Measurements from ENCODE around the gene PRKCE.
"Not testable (repeated sequence)": the region's sequence is repeated elsewhere in the genome, so short reads cannot be mapped to it uniquely, and the experiment has no call there.

The PRKCE gene

GRCh38 chr2:45844796-45845457 lies 193.5 kb downstream of the PRKCE start:
- DNase-seq, result no peak

GRCh38 chr2:45845566-45845965 lies 194.1 kb downstream of the PRKCE start:
- no peak for DNase-seq

- DNase-seq, result no peak
These were observed 198.2 kb downstream of the PRKCE start for GRCh38 chr2:45849491-45850283.

- no peak for DNase-seq
These were observed 199.1 kb downstream of the PRKCE start for GRCh38 chr2:45850558-45850957.

GRCh38 chr2:45851111-45851510 lies 199.6 kb downstream of the PRKCE start:
- DNase-seq, result no peak

GRCh38 chr2:45851576-45852304 lies 200.3 kb downstream of the PRKCE start:
- no peak for DNase-seq

GRCh38 chr2:45852450-45853150 lies 201.1 kb downstream of the PRKCE start:
- DNase-seq, result no peak

- DNase-seq, result no peak
These were observed 203.9 kb downstream of the PRKCE start for GRCh38 chr2:45855374-45855773.

GRCh38 chr2:45856391-45857274 lies 205.2 kb downstream of the PRKCE start:
- no peak for DNase-seq

GRCh38 chr2:45857275-45857609 lies 205.8 kb downstream of the PRKCE start:
- DNase-seq, result no peak

GRCh38 chr2:45857867-45858520 lies 206.5 kb downstream of the PRKCE start:
- no peak for DNase-seq

- DNase-seq, result not testable (repeated sequence)
These were observed 207.4 kb downstream of the PRKCE start for GRCh38 chr2:45858872-45859271.

- DNase-seq, result no peak
These were observed 208.2 kb downstream of the PRKCE start for GRCh38 chr2:45859682-45860081.

GRCh38 chr2:45860136-45861121 lies 209.0 kb downstream of the PRKCE start:
- no peak for DNase-seq

- DNase-seq, result no peak
These were observed 211.4 kb downstream of the PRKCE start for GRCh38 chr2:45862843-45863242.

- DNase-seq, result no peak
These were observed 212.6 kb downstream of the PRKCE start for GRCh38 chr2:45864121-45864520.

- DNase-seq, result no peak
These were observed 215.9 kb downstream of the PRKCE start for GRCh38 chr2:45867349-45867748.

- DNase-seq, result no peak
These were observed 216.3 kb downstream of the PRKCE start for GRCh38 chr2:45867800-45868199.

GRCh38 chr2:45869165-45869501 lies 217.7 kb downstream of the PRKCE start:
- no peak for DNase-seq

- DNase-seq, result no peak
These were observed 219.6 kb downstream of the PRKCE start for GRCh38 chr2:45871025-45871424.

GRCh38 chr2:45871541-45871940 lies 220.1 kb downstream of the PRKCE start:
- no peak for DNase-seq
